ENCODE data around the gene CCDC107. TPM values are rescaled to one million over a fixed set of nuclear protein-coding genes. Genes with fewer than 3 reads are reported as not detected.

Gene CCDC107
- total and polyA plus RNA-seq, 2 of the 13 experiments (the other 11 are each of a cell fraction or from before 2014, with no cell fraction given), result 7.1 to 15.2 TPM

- TF ChIP-seq RERE (CRISPR knock-in tag; IDR thresholded peaks at IDR 0.05; ENCODE audit: low read depth) (no peak), NFKBIZ (CRISPR knock-in tag; IDR thresholded peaks at IDR 0.05) (no peak), REST (IDR thresholded peaks at IDR 0.05; ENCODE audit: borderline replicate concordance in 1 of 2, low read depth in 1 of 2, low read length in 2 of 2) (no peak), ZNF724P (CRISPR knock-in tag; IDR thresholded peaks at IDR 0.05; ENCODE audit: borderline replicate concordance) (no peak), HNRNPL (IDR thresholded peaks at IDR 0.05; ENCODE audit: low read depth, low read length) (peak; percentile 89), HOXA7 (CRISPR knock-in tag; IDR thresholded peaks at IDR 0.05) (no peak), AGO2 (optimal IDR thresholded peaks at IDR 0.05; ENCODE audit: low read depth, low read length) (no peak), ZIK1 (CRISPR knock-in tag; IDR thresholded peaks at IDR 0.05; ENCODE audit: borderline replicate concordance, low read depth) (no peak), NFYC (CRISPR knock-in tag; IDR thresholded peaks at IDR 0.05) (no peak), HCFC1 (IDR thresholded peaks at IDR 0.05; ENCODE audit: low read depth, low read length) (no peak), ZNF883 (CRISPR knock-in tag; IDR thresholded peaks at IDR 0.05; ENCODE audit: not compliant biosample characterization) (no peak), GMEB2 (CRISPR knock-in tag; IDR thresholded peaks at IDR 0.05; ENCODE audit: low read depth) (no peak), HNF1B (CRISPR knock-in tag; IDR thresholded peaks at IDR 0.05) (0 out of 2 replicates have a peak, but pooled peaks have one; percentile 18), U2AF2 (IDR thresholded peaks at IDR 0.05; ENCODE audit: low read depth, low read length) (no peak), NFRKB (IDR thresholded peaks at IDR 0.05) (no peak), ERF (CRISPR knock-in tag; IDR thresholded peaks at IDR 0.05) (no peak), ZNF446 (CRISPR knock-in tag; IDR thresholded peaks at IDR 0.05) (no peak)
These were observed 15.3 kb downstream of the CCDC107 start, which contains the start of gene CA9 (continued) for GRCh38 chr9:35673132-35674024.
